Glutamatergic neuron (in vitro differentiated cells): ENCODE data around the gene CDC14A. TPM values are rescaled to one million over a fixed set of nuclear protein-coding genes. Genes with fewer than 3 reads are reported as not detected.

Experiments
- DNase-seq: peaks from one replicate; pipeline ENCODE4 v3.0.0; 2022
- H3K27ac Mint-ChIP-seq: one replicate; pipeline ENCODE4 v1.8.0; 2020; ENCODE audit warnings: mild to moderate bottlenecking, mixed read lengths, inconsistent platforms; ENCODE audit not compliant: unreplicated experiment
- H3K27me3 Mint-ChIP-seq: one replicate; pipeline ENCODE4 v1.8.0; 2020; ENCODE audit warnings: mild to moderate bottlenecking, moderate library complexity, mixed read lengths, inconsistent platforms; ENCODE audit not compliant: unreplicated experiment
- H3K36me3 Mint-ChIP-seq: one replicate; pipeline ENCODE4 v1.8.0; 2020; ENCODE audit warnings: mild to moderate bottlenecking, mixed read lengths, inconsistent platforms; ENCODE audit not compliant: unreplicated experiment
- H3K4me1 Mint-ChIP-seq: one replicate; pipeline ENCODE4 v1.8.0; 2020; ENCODE audit warnings: mild to moderate bottlenecking, low read depth, mixed read lengths, inconsistent platforms; ENCODE audit not compliant: unreplicated experiment
- H3K4me3 Mint-ChIP-seq: one replicate; pipeline ENCODE4 v1.8.0; 2020; ENCODE audit warnings: mild to moderate bottlenecking, mixed read lengths, inconsistent platforms; ENCODE audit not compliant: unreplicated experiment
- H3K9me3 Mint-ChIP-seq: one replicate; pipeline ENCODE4 v1.8.0; 2020; ENCODE audit warnings: mild to moderate bottlenecking, moderate library complexity, mixed read lengths, inconsistent platforms; ENCODE audit not compliant: unreplicated experiment
- CTCF ChIP-seq: fragments of 200-600 bp; sonication (generic); IDR thresholded peaks from one replicate; pipeline ENCODE4 v1.5.0; 2021; ENCODE audit not compliant: partially characterized antibody, unreplicated experiment
- total RNA-seq: library from RNA; stranded (reverse); fragmentation: NEBNext Ultra II Directional; extraction: Animal tissue kit (Norgen Biotek cat#: 25700); gene quantifications from one replicate; pipeline ENCODE4 v1.2.1, GENCODE V29; 2021; ENCODE audit not compliant: unreplicated experiment

The CDC14A gene
- total RNA-seq, 1 donor from 2014 or later: 9.2 TPM

- H3K9me3 Mint-ChIP-seq: peaks cover 11% of the 10 kb centered on the region
- H3K36me3 Mint-ChIP-seq: peaks cover 20% of the 10 kb centered on the region
- no peak for TF ChIP-seq CTCF
- H3K27me3 Mint-ChIP-seq: no peaks in the 10 kb centered on the region
- no peaks in the 10 kb centered on the region for H3K4me1 Mint-ChIP-seq
- no peak overlapping the region for H3K4me3 Mint-ChIP-seq
- no peak for DNase-seq
- no peak overlapping the region for H3K27ac Mint-ChIP-seq
These were observed 200.6 kb downstream of the CDC14A start for GRCh38 chr1:100552922-100553321.

- peaks cover 4% of the 10 kb centered on the region for H3K9me3 Mint-ChIP-seq
- no peak overlapping the region for H3K27ac Mint-ChIP-seq
- TF ChIP-seq CTCF: no peak
- H3K36me3 Mint-ChIP-seq: peaks cover 16% of the 10 kb centered on the region
- H3K27me3 Mint-ChIP-seq: no peaks in the 10 kb centered on the region
- no peak overlapping the region for H3K4me3 Mint-ChIP-seq
- DNase-seq: no peak
- no peaks in the 10 kb centered on the region for H3K4me1 Mint-ChIP-seq
These were observed 203.9 kb downstream of the CDC14A start for GRCh38 chr1:100556181-100556580.

GRCh38 chr1:100556925-100557605, 204.8 kb downstream of the CDC14A start:
- Mint-ChIP-seq H3K27me3 (no peaks in the 10 kb centered on the region), H3K36me3 (peaks cover 16% of the 10 kb centered on the region), H3K4me1 (no peaks in the 10 kb centered on the region), H3K4me3 (no peak overlapping the region), H3K9me3 (peaks cover 4% of the 10 kb centered on the region), H3K27ac (no peak overlapping the region)
- no peak for DNase-seq
- no peak for TF ChIP-seq CTCF

GRCh38 chr1:100557606-100557953, 205.3 kb downstream of the CDC14A start:
- no peak for DNase-seq
- H3K27me3 Mint-ChIP-seq: no peaks in the 10 kb centered on the region
- peaks cover 4% of the 10 kb centered on the region for H3K9me3 Mint-ChIP-seq
- H3K4me1 Mint-ChIP-seq: no peaks in the 10 kb centered on the region
- TF ChIP-seq CTCF: no peak
- no peak overlapping the region for H3K27ac Mint-ChIP-seq
- H3K4me3 Mint-ChIP-seq: no peak overlapping the region
- H3K36me3 Mint-ChIP-seq: peaks cover 16% of the 10 kb centered on the region

GRCh38 chr1:100565533-100565932, 213.2 kb downstream of the CDC14A start:
- TF ChIP-seq CTCF: no peak

More at GRCh38 chr1:100565533-100565932, 213.2 kb downstream of the CDC14A start:
- Mint-ChIP-seq H3K27me3 (no peaks in the 10 kb centered on the region), H3K9me3 (peaks cover 2% of the 10 kb centered on the region), H3K36me3 (peaks cover 7% of the 10 kb centered on the region), H3K4me1 (no peaks in the 10 kb centered on the region), H3K27ac (no peak overlapping the region), H3K4me3 (no peak overlapping the region)
- DNase-seq: no peak
